ENCODE results near the gene PKP3.

- TF ChIP-seq CTCF (IDR thresholded peaks at IDR 0.05), result no peak
- TF ChIP-seq POLR2A (IDR thresholded peaks at IDR 0.05), result no peak
Observed at GRCh38 chr11:404551-405264, 10.7 kb downstream of the PKP3 start.
